Activated CD4-positive, alpha-beta T cell treated with anti-CD3 and anti-CD28 coated beads, Interleukin-2, Interleukin-6, amounts not matched to agents 100 ng/mL and 50 ng/mL, durations not matched to agents 16 hours and 8 hours (primary cell): ENCODE measurements around the gene PLXNA4.

Source experiments
- DNase-seq: peaks from one replicate; pipeline ENCODE4 v3.0.0-alpha.2; 2020

PLXNA4 gene

DNA sequence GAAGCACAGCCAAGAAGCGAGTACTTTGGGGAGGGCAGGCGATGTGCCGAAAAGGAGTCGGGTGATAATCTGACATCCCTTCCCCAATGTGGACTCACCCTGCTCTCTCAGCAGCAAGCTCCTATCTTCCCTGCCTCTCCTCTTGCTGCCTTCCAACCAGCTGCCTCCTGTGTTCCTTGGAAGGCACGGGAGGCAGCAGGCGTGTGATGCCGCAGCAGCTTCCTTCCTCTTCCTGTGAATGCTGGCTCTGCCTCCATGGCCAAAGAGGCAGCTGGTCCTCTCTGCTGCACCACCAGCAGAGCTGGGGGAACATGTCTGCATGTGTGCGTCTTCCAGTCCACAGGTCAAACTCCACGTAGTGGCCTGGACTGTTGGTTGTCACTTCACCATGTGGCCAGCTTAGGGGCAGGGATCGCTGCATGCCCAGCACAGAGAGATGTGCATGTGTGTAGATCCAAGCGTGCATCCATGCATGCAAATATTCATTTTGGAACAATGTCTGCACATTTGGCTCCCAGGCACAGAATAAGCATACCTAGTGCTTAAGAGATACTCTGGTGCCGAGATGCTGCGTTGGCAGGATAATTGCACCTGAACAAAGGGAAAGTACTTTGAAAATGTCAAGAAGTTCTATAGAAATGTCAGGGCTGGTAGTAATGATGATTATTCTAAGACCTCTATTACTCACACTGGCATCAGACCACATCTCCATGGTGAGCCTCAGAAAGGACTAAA lies 499.8 kb downstream of the PLXNA4 start:
- DNase-seq = no peak

DNA sequence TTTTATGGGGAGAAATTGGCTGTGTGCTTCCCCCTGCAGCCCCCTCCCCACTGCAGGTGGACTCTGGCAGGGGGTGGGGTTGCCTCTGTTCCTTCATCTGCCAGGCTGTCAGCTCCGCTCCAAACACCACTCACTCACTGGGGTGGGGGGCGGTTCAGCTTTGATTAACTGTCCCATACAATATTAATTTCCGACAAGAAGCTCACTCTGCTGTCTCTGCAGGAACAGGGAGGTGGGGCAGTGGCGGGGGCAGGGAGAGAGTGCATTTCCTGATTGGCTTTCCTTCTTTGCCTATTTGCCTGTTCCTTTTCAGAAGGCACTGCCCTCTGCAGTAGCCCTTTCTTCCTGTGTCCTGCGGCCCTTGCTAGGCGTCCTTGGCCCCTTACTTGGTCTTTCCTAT lies 500.8 kb downstream of the PLXNA4 start:
- no peak for DNase-seq

DNA sequence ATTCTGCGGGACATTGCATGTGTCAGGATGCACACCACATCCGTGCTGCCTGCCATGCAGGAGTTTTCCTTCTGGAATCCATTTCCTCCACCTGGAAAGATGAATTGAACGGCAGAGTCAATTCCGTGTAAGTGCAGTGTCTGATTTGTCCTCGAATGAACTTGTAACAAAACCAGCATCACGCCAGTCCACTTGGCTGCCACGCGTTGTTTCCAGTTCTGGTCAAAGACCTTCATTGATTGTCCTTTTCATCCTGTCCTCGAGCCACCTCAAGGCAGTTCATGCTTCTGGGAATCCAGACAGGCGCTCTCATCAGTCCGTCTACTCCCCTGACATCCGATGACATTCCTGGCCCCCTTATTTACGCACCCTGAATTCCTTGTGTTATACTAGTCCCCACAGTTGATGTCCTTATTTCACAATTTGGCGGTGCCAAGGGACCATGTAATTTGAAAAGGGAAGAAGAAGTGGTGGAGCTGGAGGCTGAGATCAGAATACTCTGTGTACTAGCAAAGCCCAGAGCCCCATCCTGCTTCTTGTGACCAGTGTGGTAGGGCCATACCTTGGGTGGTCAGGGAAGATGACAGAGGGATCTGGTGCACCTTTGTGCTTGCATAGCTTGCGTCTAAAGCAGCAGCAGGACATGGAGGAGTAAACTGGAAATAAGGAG lies 502.2 kb downstream of the PLXNA4 start:
- DNase-seq = no peak
